RPMI7951 (cell line): ENCODE measurements around the gene NEURL1. TPM values are rescaled to one million over a fixed set of nuclear protein-coding genes. Genes with fewer than 3 reads are reported as not detected.
"Not testable (repeated sequence)": the region's sequence is repeated elsewhere in the genome, so short reads cannot be mapped to it uniquely, and the experiment has no call there.

Experiments used
- DNase-seq: peaks from one replicate; pipeline ENCODE4 v3.0.0-alpha.2; 2012; ENCODE audit warnings: low read depth
- total RNA-seq: library from RNA; depleted of rRNA; stranded (reverse); fragments of >200 nt; shearing (Covaris generic); gene quantifications from 2 replicates; pipeline ENCODE4 v1.2.3, GENCODE V29; 2014

Gene NEURL1
- total RNA-seq, 1 experiment from 2014 or later = not detected

- DNase-seq = no peak
These were observed 109.9 kb downstream of the NEURL1 start for GRCh38 chr10:103603382-103603781.

GRCh38 chr10:103605359-103606096, 112.0 kb downstream of the NEURL1 start:
- DNase-seq = peak; percentile 31

GRCh38 chr10:103606097-103606438, 112.6 kb downstream of the NEURL1 start:
- DNase-seq = not testable (repeated sequence)

DNA sequence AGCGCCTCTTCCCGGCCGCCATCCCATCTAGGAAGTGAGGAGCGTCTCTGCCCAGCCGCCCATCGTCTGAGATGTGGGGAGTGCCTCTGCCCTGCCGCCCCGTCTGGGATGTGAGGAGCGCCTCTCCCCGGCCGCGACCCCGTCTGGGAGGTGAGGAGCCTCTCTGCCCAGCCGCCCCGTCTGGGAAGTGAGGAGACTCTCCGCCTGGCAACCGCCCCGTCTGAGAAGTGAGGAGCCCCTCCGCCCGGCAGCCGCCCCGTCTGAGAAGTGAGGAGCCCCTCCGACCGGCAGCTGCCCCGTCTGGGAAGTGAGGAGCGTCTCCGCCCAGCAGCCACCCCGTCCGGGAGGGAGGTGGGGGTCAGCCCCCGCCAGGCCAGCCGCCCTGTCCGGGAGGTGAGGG, 113.5 kb downstream of the NEURL1 start:
- DNase-seq = not testable (repeated sequence)

- not testable (repeated sequence) for DNase-seq
These were observed 114.6 kb downstream of the NEURL1 start for GRCh38 chr10:103608056-103608455.

- DNase-seq = no peak
These were observed 116.0 kb downstream of the NEURL1 start for GRCh38 chr10:103609231-103610082.

- DNase-seq = peak; percentile 38
These were observed 116.6 kb downstream of the NEURL1 start for GRCh38 chr10:103610083-103610472.

DNA sequence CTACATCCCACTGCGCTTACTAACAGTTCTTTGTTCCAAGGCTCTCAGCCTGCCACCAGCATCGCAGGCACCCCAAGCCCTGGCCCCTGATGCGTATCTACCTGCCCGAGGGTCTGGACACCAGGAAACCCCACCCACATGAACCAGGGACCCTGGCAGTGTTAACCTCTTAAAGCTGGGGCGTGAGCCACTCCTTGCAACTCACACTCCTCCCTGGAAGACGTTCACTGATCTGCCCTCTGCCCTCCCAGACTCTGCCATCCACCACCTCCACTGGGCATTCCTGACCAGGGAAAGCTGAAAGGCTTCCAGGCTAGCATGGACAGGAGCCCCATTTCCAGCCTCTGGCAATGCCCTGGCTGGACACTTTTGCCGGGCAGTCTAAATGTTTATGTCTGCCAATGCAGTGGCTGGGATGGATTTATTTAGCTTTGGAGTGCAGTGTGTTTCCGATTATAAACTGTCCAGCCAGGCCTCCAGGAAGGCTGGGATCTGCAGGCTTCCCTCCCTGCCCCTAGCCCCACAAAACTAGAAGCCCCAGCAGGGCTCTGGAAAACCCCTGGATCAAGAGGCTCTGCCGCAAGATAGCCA, 117.5 kb downstream of the NEURL1 start:
- no peak for DNase-seq

DNA sequence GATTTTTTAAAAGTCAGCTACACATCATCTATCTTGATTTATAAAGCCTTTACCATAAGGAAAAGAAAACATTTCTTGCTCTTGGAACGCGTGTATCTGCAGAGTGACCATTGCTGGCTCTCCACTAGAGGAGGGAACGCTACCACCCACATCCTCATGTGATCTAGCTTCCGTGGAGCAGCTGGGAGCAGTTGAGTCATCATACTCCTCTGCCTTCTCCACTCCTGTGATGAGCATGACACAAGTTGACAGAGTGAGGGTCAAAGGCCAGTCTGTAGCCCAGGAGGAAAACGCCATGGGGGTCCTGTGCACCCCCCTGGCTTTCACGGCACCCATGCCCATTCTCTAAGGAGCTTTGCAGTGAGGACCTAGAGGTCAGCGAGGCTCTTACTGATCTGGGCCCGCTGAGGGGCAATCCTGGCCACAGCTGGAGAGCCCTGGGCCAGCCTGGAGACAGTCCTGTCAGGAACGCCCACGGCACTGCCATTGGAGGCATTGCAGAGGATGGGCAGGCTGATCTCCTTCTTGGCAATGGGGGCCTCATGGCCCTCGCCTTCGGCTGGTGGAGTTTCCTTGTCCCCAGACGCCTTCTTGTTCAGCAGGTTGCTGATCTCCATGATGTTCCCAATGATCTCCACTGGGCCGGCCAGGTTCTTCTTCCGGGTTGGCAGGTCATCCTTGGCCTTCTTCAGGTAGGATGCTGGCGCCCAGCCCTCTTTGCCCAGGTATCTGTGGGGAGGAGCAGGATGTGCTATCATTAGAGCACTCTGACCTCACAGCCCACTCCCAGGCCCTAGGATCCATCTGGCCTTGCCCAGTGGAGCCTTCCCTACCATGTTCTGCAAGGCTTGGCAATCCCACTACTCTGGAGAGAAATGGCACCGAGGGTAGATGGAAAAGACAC, 119.2 kb downstream of the NEURL1 start:
- peak; percentile 70 for DNase-seq

- no peak for DNase-seq
These were observed 120.1 kb downstream of the NEURL1 start for GRCh38 chr10:103613616-103614015.

GRCh38 chr10:103614306-103615158, 121.0 kb downstream of the NEURL1 start:
- no peak for DNase-seq

DNA sequence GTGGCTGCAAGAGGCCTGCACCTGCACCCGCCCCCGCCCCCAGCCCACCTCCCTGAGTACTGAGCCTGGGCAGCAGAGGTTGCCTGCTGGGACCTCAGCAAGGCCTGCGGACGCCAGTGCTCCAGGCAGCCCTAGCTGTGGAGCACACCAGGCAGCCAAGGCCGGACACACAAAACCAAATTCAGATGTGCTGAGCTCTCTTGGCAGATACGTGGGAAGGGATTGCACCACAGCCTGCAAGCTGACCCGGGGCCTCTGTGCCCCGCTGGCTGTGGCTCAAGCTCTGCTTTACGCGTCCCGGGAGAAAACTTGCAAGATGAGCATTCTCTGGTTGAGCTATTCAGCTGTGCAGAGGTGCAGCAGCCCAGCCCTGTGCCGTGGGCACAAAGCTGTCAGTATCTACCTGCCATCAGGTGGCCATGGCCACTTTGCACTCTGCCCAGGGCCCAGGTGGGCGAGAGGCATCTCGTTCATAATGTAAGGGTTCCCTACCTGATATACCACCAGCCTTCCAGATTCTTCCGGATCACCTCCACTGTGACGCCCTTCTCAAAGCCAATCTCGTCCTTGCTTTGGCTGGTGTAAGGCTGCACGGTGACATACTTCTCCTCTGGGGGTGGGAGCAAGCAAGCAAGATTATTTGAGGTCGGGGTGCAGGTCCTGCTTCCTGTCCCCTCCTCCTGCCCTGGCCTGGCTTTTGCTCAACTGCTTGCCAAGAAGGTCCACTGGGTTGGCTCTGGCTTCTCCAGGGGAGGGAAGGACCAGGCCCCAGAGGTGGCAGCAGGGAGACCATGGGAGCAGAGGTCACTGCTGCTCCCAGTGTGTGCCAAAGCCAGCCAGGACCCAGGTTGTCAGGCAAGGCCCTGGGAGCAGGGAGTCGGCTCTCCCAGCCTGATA, 123.4 kb downstream of the NEURL1 start:
- DNase-seq = no peak

DNA sequence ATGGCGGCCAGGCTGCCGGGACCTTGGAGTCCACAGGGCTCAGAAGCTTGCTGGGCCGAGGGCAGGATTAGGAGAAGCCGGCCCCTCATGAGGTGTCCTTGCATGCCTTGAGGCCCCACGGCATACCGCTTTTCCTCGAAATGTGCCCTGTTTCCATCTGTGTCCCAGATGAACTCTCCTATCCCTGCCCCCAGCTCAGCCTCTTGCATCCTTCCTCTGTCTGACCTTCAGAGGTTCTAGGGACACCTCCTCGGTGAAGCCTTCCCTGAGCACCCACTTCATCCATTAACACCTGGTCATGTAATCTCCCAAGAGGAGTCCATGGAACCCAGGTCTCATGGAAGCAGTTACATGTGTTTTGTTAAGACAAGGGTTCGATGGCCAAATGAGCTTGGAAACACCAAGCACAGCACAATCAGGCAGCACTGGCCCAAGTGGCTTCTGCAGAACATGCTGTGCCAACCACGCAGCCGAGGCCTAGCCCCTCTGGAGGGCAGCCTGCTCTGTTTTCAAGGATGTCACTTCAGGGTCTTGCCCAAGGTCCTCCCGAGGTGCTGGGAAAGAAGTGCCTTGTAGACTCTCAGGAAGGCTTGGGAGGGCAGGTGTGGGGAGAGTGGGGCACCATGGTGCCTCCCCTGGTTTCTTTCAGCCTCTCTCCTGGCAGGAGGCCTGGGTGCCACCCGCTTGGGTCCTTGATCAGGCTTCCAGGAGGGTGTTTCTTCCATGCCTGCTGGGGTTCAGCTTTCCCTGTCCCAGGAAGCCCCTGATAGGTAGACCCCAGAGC, 124.3 kb downstream of the NEURL1 start:
- DNase-seq = no peak

DNA sequence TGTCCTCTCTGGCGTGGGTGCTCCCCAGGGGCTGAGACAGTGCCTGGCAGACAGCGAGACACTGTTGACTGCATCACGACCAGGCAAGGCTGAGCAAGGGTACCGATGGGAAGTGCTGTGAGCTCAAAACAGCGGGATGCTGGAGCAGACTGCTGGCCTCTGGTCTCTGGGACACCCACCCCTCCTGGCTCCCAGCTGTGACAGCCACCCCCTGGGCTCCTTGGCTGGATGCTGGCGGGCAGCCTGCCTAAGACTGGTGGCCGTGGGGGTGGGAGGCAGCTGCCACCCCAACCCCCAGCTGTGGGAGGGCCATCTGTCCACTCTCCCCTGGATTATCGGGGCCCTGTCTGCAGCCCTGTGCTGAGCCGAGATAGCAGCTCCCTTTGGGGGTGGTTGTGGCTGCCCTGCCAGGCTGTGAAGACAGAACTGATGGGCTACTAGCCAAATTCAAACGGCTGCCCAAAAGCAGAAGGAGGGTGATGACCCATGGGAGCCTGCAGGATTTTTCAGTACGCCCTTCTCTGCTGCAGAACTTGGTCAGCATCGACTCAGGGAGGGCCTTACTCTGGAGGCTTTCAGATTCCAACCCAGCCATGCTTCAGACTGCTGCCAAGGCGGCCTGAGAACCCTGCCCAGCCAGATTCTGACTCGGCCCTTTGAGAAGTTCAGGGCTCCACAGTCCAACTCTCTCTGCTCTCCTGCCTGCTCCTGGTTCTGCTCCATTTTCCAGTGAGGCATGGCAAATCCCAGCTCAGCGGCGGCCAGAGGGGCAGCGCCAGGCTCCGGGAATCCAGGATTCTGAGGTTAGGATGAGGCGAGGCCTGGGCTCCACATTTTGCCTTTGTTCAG, 125.3 kb downstream of the NEURL1 start:
- no peak for DNase-seq

- DNase-seq = no peak
These were observed 126.2 kb downstream of the NEURL1 start for GRCh38 chr10:103619424-103620351.

- DNase-seq = no peak
These were observed 126.8 kb downstream of the NEURL1 start for GRCh38 chr10:103620352-103620740.
